GM19238 (cell line): Measurements from ENCODE around the gene ADAMTS2.

Experiments
- DNase-seq: peaks from one replicate; pipeline ENCODE4 v3.0.0; 2011; ENCODE audit warnings: low spot score; ENCODE audit not compliant: insufficient read length

ADAMTS2 gene

DNA sequence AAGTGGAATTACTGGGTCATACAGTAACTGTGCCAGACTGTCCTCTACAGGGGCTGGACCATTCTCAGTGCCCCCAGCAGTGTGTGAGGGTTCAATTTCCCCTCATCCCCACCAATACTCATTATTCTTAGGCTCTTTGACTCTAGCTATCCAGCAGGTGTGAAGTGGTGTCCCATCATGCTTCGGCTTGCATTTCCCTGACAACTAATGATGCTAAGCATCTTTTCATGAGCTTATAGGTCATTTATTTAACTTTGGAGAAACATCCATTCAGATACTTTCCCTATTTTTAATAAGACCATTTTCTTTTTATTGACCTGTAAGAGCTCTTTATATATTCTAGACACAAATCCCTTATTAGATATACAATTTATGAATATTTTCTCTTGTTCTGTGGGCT is 63.6 kb downstream of the ADAMTS2 start:
- DNase-seq: no peak

DNA sequence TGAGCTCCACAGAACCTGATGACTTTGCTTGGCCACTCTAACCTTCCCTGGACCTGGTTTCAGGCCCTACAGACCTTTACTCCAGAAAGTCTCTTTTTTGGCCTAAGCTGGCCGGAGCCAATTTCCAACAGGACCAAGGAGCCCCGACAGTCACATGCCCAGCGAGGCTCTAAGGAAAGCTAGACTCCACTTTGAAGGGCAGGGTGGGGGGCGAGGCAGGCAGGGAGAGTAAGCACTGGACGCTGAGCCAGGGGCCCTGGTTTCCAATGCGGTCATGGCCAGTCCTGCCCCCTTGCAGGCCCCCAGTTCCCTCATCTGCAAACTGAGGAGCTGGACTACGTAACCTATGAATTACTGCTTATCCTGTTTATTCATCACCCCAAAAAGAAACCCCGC is 65.2 kb downstream of the ADAMTS2 start:
- no peak for DNase-seq

DNA sequence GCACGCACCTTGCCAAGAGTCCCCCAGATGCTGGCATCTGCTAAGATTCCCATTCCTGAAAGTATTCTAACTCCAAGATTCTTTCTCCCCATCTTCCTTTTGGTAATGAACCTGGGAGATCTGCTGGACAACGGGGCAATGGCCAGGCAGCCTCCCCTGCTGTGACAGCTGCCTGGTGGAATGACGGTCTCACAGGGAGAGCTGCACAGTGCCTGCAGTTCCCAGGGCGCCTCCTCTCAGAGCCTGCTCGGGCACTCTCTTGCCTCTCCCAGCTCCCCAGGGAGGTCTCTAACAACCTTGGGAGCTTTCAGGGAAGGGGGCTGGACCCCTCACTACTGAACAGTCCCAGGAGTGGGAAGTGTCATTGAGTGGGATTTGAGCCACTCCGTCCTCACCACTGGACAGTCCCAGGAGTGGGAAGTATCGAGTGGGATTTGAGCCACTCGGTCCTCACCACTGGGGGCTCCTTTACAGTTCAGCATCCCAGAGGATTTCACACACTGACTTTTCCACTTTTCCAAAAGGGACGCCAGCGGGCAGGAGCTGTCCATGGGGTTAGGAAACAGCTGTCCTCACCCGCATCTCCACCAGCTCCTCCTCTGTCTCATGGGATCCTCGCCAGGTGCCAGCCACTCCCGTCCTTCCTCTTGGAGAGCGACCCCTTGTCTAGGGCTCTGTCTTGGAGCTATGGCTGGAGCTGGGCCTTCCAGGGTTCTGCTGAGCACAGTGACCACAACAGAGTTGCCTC is 65.7 kb downstream of the ADAMTS2 start:
- no peak for DNase-seq

DNA sequence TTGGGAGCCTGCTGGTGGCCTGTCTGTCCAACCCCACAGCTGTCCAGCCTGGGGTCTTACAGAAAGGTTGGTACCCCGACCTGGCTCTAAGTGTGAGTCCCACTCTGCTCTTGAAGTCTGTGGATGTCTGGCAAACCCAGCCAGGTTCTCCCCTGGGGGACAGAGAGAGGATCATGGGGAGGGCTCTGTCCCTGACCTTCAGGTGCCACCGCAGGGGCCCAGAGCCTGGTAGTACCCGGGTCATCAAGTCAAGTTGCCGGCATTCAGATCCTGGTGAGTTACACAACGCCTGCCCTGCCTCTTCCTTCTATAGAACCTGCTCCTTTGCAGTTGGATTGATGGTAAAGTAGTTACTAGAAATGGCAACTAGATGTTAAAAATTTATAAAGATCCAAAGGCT is 66.7 kb downstream of the ADAMTS2 start:
- no peak for DNase-seq

DNA sequence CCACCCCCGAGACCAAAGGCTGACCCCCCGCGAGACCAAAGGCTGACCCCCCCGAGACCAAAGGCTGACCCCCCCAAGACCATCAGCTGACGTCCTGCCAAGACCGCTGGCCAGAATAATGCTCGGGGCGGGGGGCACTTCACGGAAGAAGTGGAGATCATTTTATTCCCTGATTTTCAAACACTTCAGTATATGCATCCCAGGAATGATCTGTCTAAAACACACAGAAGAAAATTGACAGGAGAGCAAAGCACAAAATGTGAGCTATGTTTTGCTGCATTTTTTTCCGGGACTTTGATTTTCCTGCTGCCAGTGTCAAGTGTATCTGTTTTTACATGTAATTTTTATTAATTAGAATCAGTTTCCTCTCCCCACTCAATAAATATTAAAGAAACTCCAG is 67.1 kb downstream of the ADAMTS2 start:
- DNase-seq: no peak

DNA sequence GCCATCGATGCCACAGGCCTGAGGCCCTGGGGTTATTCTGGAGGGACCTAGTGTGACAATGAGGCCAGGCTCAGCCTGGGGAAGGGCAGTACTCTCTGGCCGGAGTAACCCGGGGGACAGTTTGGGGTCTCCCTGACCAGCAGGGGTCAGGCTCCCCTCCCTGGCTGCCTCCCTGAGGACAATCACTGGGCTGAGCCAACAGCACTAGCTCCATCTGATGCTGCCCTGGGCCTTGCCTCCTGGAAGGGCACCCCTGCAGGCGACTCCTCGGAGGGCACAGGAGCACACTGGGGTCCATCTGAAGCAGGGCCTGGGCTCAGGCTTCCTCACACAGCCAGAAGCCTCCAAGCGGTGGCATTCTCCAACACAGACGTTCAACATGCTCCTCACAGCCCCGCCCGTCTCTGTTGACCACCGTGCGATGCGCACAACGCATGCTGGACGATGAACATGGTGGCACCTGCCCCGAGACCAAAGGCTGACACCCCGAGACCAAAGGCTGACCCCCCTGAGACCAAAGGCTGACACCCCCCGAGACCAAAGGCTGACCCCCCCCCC is 68.3 kb downstream of the ADAMTS2 start:
- DNase-seq: no peak

DNA sequence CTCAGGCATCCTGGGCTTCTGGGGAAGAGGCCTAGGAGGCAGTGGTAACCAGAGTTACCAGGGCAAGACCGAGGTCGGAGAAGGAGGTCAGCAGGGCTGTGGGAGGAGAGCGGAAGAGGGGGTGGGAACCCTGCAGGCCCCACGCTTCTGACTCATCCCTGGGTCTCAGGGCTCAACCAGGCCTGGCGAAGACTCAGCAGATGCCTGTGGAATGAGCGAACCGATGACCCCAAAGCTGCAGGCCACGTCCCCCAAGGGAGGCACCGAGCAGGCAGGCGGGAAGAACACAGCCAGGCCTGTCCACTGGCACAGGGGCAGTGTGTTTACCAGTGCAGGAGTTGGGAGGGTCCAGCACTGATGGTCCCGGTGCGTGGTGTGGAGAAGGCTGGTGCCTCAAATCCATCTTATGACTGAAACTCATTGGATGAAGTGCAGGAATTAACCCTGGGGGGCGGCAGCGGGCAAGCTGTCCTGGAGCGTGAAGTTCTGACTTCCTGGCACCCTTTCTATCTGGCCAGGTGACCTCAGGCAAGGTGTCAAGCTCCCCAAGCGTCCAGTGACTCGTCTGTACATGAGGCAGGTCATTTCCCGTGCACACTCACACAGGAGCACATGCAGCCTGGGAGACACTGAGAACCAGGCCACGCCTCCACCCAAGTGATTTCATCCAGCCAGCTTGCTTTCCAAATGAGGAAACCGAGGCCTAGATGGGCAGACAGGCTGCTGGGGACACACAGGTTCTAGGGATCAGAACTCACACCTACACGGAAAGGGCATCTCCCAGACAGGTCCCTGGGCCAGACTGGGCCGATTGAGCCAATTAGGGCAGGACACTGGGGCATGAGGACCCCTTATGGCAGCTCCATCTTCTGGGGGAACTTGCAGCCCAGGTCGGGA is 69.1 kb downstream of the ADAMTS2 start:
- no peak for DNase-seq

DNA sequence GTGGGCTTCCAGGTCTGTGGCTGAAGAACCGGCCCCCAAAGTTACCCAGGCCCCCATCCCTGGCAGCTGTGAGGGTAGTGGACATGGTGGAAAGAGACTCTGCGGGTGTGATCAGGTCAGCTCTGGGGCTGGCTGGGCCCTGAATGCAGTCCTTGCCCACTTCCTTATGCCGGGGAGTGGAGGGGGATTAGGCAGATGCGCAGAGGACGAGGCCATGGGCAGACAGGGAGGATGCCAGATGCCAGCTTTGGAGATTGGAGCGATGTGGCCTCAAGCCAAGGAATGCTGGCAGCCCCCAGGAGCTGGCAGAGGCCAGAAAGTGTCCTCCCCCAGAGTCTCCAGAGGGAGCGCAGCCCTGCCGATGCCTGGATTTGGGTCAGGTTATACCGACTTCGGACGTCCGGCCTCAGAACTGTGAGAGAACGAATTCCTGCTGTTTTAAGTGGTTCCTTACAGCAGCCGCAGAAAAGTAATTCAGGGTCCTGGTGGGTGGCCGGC is 69.8 kb downstream of the ADAMTS2 start:
- DNase-seq: no peak

DNA sequence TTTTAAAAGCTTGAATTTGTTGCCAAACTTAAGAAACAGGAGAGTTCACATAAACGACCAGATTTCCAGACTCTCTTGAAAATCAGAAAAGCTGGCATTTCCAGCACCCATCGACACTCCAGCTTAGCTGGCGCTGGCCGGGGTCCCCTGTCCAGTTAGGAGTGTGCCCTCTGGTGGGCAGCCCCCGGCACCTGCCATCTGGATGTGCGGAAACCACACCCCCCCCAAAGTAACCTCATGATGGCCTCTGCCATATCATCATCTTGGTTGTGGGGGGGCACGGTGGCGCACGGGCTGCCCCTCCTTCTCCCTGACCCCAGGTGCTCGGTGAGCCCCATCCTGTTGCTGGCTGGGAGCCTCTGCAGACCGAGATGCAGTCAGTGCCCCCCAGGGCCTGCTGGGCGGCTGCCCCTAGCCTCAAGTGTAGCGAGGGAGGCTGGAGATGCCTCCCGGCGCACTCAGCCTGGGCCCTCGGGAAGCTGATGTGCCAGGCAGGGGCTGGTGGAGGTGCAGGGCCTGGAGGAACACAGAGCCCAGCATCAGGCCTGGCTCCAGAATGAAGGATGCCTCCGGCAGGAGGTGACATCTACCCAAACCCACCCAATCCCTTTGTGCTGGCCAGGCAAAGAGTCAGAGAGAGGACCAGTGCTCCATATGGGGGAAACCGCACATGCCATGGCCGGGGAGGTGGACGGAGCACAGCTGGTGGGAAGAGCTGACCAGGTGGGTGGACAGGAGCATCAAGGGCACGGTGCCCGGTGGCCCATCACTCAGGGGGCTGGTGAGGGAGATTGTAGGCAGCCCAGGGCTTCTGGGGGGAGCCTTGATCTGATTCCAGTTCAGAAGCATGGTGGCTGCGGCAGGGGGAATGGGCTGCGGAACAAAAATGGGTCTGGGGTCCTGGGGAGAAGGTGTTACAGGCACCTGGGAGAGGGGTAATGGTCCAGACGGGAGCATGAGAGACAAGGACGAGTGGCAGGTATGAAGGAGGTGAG is 70.6 kb downstream of the ADAMTS2 start:
- no peak for DNase-seq

DNA sequence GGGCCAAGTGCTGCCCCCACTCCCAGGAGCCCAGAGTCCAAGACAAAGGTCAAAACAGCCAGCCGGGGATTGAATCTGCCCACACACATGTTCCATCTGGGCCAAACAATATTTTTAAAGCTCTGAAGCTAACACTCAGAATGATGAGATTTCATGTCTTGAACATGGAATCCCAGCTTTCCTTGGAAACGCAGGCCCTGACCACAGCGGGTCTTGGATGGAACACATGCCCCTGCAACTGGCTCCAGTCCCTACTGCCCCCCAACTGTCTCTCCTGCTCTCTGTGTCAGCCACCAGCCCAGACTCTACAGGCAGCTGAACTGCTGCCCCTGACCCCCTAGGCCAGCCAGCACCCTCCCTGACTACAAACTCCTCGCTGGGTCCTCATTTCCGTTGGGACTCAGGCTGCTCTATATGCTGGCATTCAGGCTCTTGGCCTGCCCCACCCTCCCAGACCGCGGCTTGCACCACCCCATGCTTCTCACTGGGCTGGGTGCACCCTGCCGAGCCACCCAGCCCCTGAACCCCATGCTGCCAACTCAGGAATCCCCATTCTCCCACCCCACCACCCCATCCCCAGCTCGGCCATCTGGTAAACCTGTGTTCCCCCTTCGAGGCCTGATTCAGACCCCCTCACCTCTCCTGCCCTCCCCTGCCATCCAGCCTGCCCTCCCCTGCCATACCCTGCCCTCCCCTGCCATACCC is 71.7 kb downstream of the ADAMTS2 start:
- DNase-seq: no peak

DNA sequence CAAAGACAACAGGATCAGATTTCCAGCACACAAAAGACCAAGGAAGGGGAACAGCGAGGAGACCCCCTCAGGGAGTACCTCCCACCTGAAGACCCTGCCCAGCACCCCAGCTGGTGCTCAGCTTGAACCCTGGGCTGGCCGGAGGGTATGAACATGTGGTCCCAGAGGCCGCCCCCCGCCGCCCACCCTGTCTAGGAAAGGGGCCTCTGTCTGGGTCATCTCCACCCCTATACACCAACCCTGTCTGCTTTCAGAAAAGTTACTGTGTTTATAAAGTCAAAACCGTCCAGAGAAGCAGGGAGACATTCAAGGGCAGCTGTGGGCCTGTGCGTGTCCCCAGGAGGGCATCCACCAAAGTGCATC is 72.2 kb downstream of the ADAMTS2 start:
- DNase-seq: no peak

DNA sequence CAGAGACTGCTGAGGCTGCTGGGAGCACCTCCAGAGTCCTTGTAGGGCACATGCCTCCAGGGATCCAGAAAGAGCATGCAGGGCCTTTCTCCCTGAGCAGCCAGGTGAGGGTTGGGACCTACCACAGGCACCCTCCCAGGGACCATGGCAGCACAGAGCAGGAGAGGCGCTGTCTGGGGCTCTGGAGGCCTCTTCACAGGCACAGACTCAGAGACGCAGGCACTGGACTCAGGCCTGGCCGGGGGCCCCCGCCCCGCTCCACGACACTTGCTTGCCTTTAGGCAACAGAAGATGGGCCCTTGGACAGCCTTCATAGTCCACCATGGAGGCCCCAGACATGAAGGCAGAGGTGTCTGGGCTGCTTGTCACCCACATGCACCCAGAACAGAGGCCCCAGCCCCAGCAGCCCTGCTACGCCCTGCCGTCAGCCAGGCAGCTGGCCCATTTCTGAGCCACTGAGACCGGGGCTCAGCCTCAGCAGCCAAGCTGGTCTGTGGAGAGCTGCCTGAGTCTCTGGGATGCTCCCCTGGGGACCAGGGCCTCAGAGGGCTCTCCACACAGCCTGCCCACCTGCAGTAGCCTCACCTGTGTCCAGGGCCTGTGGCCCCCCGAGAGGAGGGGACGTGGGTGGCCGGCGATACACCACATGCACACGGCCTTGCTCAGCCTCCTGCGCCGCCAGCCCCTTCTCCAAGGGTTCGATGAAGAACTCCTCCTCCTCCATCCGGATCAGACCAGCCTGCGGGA is 72.8 kb downstream of the ADAMTS2 start:
- DNase-seq: no peak

DNA sequence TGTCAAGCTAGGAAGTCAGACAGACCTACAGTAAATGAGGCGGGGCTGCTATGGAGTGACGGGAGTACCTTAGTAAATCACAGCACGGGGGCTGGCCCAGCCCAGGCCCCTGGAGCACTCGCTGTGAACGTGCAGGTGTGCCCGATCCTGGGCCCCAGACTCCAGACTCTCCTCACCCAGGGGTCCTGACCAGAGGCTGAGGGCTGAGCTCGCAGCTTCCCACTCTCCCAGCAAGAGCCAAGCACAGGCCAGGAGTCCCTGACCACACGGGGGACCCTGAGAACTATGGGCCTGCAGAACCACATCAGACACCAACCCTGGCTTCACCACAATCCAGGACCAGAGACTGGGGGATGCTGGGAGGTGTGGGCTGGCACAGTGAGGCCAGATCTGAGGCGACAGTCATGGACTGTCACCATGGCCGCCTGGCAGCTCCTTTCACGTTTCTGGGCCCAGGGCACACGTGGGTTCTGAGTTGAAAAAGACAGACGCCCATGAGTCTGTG is 73.4 kb downstream of the ADAMTS2 start:
- DNase-seq: no peak

DNA sequence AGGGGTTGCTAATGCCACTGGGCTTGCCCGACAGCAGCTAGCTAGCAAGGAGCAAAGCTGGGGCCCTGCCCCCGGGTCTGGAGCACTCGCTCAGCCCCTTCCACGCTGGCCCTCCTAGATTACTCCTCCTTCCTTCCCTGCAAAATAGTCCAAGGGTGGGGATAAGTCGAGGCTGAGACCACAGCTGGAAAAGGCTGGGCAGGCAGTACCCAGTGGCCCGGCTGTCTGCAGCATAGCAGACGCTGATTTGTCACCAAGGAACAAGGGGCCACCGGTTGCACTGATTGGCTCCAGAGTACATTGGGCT is 73.9 kb downstream of the ADAMTS2 start:
- no peak for DNase-seq

DNA sequence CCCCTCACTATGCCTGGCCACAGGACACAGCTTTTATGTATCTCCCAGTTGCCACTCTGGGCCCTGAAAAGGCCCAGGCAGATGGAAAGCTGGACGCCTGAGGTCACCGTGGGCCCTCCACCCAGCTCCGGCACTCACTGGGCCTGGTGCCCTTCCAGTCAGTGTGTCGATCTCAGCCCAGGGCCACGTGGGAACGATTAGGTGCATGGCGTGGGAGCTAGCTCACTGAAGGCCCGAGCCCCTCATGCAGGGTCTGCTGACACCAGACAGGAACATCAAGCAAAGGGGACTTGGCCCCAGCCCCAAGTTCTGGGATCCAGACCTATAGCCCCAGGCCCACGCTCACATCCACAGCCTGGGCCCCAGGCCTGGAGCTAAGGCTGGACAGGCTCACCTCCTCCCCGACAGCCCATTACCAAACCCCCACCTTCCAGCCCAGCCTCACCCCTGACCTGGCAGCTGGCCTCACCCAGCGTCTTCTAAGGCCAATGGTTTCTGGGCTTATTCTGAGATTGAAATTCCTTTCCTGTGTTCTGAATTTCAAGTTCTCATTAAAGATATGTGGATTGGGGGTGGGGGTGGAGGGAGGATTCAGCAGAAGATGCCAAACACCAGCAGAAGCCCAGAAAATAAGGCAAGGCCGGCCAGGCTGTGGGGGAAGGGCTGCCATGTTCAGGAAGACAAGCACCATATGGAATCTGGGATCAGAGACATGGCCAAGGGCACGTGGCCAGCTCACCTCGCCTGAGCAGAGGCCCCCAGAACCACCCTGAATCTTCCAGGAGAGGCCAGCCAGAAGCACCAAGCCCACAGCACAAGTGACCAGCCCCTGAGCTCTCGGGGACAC is 74.5 kb downstream of the ADAMTS2 start:
- no peak for DNase-seq

DNA sequence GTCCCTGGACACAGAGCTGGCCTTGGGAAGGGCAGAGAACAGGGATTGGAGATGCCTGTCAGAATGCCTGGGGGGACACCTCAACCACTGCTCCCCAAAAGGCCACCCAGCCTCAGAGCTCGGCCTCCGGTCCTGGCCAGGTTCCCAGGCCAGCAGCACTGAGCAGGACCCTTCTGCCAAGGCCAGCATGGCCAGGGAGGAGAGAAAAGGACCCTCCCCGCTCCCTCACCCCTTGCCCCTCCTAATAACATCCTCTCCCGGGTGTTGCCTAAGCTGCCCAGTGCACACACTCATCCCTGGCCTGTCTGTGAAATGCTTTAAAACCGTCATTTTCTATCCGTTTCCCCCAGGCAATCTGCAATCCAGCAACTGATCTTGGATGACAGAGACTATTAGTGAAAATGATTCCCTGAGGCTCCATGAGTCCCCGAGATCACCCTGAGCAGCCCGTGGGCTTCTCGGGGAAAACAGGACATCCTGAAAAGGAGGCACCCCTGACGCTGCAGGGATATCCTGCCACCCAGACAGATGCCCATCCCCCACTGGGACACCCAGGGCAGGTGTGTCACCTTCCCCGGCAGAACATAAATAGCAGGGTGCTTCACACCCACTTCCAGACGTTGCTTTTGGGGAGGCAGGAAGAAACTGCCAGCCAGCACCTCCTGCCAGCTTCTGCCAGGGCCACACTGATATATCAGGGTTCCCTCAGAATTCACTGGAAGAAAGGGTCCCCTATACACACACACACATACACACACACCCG is 75.3 kb downstream of the ADAMTS2 start:
- no peak for DNase-seq

DNA sequence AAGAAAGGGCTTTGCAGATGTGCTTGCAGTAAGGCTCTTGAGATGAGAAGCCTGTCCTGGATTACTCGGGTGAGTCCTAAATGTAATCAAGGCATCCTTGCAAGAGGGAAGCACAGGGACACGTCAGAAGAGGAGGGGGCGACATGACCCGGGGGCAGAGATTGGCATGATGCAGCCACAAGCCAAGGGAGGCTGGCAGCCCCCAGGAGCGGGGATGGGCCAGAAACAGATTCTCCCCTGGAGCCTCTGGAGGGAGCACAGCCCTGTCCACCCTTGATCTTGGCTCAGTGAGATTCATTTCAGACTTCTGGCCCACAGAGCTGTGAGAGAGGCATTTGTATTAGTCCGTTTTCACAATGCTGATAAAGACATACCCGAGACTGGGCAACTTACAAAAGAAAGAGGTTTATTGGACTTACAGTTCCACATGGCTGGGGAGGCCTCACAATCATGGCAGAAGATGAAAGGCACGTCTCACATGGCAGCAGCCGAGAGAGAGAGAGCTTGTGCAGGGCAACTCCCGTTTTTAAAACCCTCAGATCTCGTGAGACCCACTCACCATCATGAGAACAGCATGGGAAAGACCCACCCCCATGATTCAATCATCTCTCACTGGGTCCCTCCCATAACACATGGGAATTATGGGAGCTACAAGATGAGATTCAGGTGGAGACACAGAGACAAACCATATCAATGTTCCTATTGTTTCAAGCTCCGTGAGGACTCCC is 76.1 kb downstream of the ADAMTS2 start:
- DNase-seq: no peak
